ENCODE results near the gene ATP6V1C2.

- TF ChIP-seq CTCF (conservative IDR thresholded peaks at IDR 0.05; ENCODE audit: low read depth, low read length), result no peak
- no peak for TF ChIP-seq CEBPB (IDR thresholded peaks at IDR 0.05; ENCODE audit: low read depth, low read length)
- TF ChIP-seq RFX5 (IDR thresholded peaks at IDR 0.05; ENCODE audit: low read depth, low read length), result no peak
- TF ChIP-seq BHLHE40 (IDR thresholded peaks at IDR 0.05; ENCODE audit: low read depth, low read length), result no peak
- TF ChIP-seq POLR2A (IDR thresholded peaks at IDR 0.05; ENCODE audit: low read depth, low read length), result no peak
- TF ChIP-seq MXI1 (IDR thresholded peaks at IDR 0.05; ENCODE audit: borderline replicate concordance, low read depth, low read length), result no peak
- TF ChIP-seq RAD21 (IDR thresholded peaks at IDR 0.05; ENCODE audit: low read length), result no peak
- TF ChIP-seq USF2 (IDR thresholded peaks at IDR 0.05; ENCODE audit: low read depth, low read length), result no peak
- TF ChIP-seq RCOR1 (IDR thresholded peaks at IDR 0.05; ENCODE audit: insufficient replicate concordance, low read length), result no peak
- no peak for TF ChIP-seq ELK1 (IDR thresholded peaks at IDR 0.05; ENCODE audit: borderline replicate concordance, low read depth, low read length)
- no peak for TF ChIP-seq CHD1 (IDR thresholded peaks at IDR 0.05; ENCODE audit: low read depth, low read length)
- no peak for TF ChIP-seq NFE2L2 (IDR thresholded peaks at IDR 0.05; ENCODE audit: low read depth, low read length)
- no peak for TF ChIP-seq MAZ (IDR thresholded peaks at IDR 0.05; ENCODE audit: borderline replicate concordance, low read depth, low read length)
Measured at GRCh38 chr2:10828346-10828745, 106.9 kb downstream of the ATP6V1C2 start.
